Right atrium auricular region (tissue), 2 donors: ENCODE measurements around the gene MUTYH. TPM values are rescaled to one million over a fixed set of nuclear protein-coding genes. Genes with fewer than 3 reads are reported as not detected.
"Not testable (repeated sequence)": the region's sequence is repeated elsewhere in the genome, so short reads cannot be mapped to it uniquely, and the experiment has no call there.

ENCODE experiments used
- DNase-seq: peaks from one replicate; pipeline ENCODE4 v3.0.0-alpha.2; 2019; ENCODE audit warnings: low spot score
- H3K27ac ChIP-seq, 2 donors: fragments of 200-600 bp; sonication (generic); 1 replicate in 1 of 2; 2 replicates in 1 of 2; pipeline ENCODE4 v1.5.1; 2016 to 2019
- H3K27me3 ChIP-seq, 2 donors: fragments of 200-600 bp; sonication (generic); one replicate each; pipeline versions ENCODE4 v1.5.1 to v1.6.0; 2017 to 2019
- H3K36me3 ChIP-seq: fragments of 200-600 bp; sonication (generic); one replicate; pipeline ENCODE4 v1.5.1; 2016
- H3K4me1 ChIP-seq, 2 donors: fragments of 200-600 bp; sonication (generic); one replicate each; pipeline versions ENCODE4 v1.5.1 to v1.6.0; 2017 to 2019
- H3K4me3 ChIP-seq, 2 donors: fragments of 200-600 bp; sonication (generic); 1 replicate in 1 of 2; 2 replicates in 1 of 2; pipeline ENCODE4 v1.5.1; 2017 to 2019; ENCODE audit warnings: mild to moderate bottlenecking in 1 of 2, moderate library complexity in 1 of 2
- H3K9me3 ChIP-seq, 2 donors: fragments of 200-600 bp; sonication (generic); one replicate each; pipeline ENCODE4 v1.5.1; 2019
- total RNA-seq, 2 donors: library from RNA; depleted of rRNA; stranded (reverse); fragments of >200 nt; gene quantifications; one replicate each; pipeline ENCODE4 v1.1.0, GENCODE V29; 2016
- TF ChIP-seq, protein P1 (sequence below), 2 donors: fragments of 200-600 bp; sonication (generic); IDR thresholded peaks; one replicate each; pipeline ENCODE4 v1.5.1; 2019; ENCODE audit warnings: antibody characterized with exemption in 2 of 2

The MUTYH gene
- total RNA-seq, 2 donors from 2014 or later, result 4.2 to 11.1 TPM

GRCh38 chr1:45373573-45373972, 33.3 kb upstream of the MUTYH start:
- no peak overlapping the region for H3K27ac ChIP-seq
- DNase-seq, result no peak
- H3K4me1 ChIP-seq, result peaks cover 0 to 7% of the 10 kb centered on the region in 2 donors
- H3K9me3 ChIP-seq, result no peaks in the 10 kb centered on the region
- H3K36me3 ChIP-seq, result no peaks in the 10 kb centered on the region
- TF ChIP-seq, protein P1, sequence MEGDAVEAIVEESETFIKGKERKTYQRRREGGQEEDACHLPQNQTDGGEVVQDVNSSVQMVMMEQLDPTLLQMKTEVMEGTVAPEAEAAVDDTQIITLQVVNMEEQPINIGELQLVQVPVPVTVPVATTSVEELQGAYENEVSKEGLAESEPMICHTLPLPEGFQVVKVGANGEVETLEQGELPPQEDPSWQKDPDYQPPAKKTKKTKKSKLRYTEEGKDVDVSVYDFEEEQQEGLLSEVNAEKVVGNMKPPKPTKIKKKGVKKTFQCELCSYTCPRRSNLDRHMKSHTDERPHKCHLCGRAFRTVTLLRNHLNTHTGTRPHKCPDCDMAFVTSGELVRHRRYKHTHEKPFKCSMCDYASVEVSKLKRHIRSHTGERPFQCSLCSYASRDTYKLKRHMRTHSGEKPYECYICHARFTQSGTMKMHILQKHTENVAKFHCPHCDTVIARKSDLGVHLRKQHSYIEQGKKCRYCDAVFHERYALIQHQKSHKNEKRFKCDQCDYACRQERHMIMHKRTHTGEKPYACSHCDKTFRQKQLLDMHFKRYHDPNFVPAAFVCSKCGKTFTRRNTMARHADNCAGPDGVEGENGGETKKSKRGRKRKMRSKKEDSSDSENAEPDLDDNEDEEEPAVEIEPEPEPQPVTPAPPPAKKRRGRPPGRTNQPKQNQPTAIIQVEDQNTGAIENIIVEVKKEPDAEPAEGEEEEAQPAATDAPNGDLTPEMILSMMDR (IDR thresholded peaks at IDR 0.05), result no peak
- no peaks in the 10 kb centered on the region for H3K27me3 ChIP-seq
- H3K4me3 ChIP-seq, result no peak overlapping the region

DNA sequence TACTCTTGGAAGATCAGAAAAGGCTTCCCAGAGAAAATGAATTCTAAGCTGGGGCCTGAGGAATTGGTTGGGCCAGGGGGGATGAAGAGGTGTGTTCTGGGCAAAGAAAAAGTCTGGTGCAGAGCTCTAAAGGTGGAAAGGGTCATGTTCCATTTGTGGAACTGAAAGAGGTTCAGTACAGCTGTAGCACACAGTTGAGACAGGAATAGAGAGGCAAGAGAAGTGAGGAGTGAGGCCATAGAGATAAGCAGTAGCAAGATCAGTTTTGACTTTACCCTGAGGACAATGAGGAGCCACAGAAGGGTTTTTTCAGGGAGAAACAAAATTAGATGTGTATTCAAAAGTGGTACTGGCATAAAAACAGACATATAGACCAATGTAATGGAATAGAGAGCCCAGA, 30.3 kb upstream of the MUTYH start:
- TF ChIP-seq, protein P1 (IDR thresholded peaks at IDR 0.05), result no peak
- Histone ChIP-seq H3K27ac (no peak overlapping the region), H3K4me3 (no peak overlapping the region), H3K9me3 (no peaks in the 10 kb centered on the region), H3K36me3 (no peaks in the 10 kb centered on the region), H3K4me1 (peaks cover 0 to 4% of the 10 kb centered on the region in 2 donors), H3K27me3 (no peaks in the 10 kb centered on the region)
- DNase-seq, result no peak

DNA sequence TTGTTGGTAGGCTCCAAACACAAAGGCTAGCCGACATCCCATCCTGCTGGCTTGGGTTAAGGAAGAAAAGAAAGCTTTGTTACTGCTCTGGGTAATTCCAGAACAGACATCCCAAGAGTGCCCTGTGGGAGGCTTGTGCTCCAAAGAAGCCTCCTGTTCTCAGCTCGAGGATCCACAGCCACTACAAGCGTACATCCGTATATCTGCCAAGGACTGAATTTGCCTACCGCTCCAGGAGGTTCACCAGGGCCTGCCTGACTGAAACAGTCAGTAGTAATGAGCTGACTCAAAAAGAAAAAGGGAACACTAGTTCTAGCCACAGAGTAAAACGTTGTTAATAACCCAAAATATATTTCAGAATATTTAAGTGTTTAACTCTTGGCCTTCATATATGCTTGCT, 24.8 kb upstream of the MUTYH start:
- H3K27ac ChIP-seq, result no peak overlapping the region
- TF ChIP-seq, protein P1 (IDR thresholded peaks at IDR 0.05), result no peak

DNA sequence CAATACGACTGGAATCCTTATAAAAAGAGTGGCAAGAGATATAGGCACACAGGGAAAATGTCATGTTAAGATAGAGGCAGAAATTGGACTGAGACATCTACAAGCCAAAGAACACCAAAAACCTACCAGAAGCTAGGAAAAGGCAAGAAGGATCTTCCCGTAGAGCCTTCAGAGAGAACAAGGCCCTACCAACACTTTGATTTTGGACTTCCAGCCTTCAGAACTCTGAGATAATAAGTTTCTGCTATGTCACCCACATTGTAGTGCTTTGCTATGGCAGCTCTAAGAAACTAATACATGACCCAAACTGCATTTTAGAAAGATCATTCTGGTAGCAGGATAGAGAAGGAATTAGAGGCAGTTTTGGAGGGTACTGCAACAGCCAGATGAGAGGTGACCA, 24.1 kb upstream of the MUTYH start:
- H3K36me3 ChIP-seq, result no peaks in the 10 kb centered on the region
- DNase-seq, result no peak
- H3K4me3 ChIP-seq, result no peak overlapping the region
- TF ChIP-seq, protein P1 (IDR thresholded peaks at IDR 0.05), result no peak
- no peak overlapping the region for H3K27ac ChIP-seq
- H3K27me3 ChIP-seq, result no peaks in the 10 kb centered on the region
- no peaks in the 10 kb centered on the region for H3K9me3 ChIP-seq
- H3K4me1 ChIP-seq, result peaks cover 0 to 17% of the 10 kb centered on the region in 2 donors

More for the DNA sequence above, 24.8 kb upstream of the MUTYH start:
- Histone ChIP-seq H3K36me3 (no peaks in the 10 kb centered on the region), H3K9me3 (no peaks in the 10 kb centered on the region), H3K4me3 (no peak overlapping the region), H3K4me1 (peaks cover 0 to 15% of the 10 kb centered on the region in 2 donors), H3K27me3 (no peaks in the 10 kb centered on the region)
- no peak for DNase-seq

- peaks cover 0 to 17% of the 10 kb centered on the region in 2 donors for H3K4me1 ChIP-seq
- H3K27ac ChIP-seq, result peak overlapping the region; percentile 63 to 82
- DNase-seq, result peak; percentile 78
- H3K36me3 ChIP-seq, H3K9me3 ChIP-seq, H3K27me3 ChIP-seq: not testable (repeated sequence)
- TF ChIP-seq, protein P1 (IDR thresholded peaks at IDR 0.05), result peak in 1 of 2 donors; percentile 16
- H3K4me3 ChIP-seq, result peak overlapping the region in 1 of 2 donors; percentile 27
These were observed 20.7 kb upstream of the MUTYH start for GRCh38 chr1:45360981-45361380.

DNA sequence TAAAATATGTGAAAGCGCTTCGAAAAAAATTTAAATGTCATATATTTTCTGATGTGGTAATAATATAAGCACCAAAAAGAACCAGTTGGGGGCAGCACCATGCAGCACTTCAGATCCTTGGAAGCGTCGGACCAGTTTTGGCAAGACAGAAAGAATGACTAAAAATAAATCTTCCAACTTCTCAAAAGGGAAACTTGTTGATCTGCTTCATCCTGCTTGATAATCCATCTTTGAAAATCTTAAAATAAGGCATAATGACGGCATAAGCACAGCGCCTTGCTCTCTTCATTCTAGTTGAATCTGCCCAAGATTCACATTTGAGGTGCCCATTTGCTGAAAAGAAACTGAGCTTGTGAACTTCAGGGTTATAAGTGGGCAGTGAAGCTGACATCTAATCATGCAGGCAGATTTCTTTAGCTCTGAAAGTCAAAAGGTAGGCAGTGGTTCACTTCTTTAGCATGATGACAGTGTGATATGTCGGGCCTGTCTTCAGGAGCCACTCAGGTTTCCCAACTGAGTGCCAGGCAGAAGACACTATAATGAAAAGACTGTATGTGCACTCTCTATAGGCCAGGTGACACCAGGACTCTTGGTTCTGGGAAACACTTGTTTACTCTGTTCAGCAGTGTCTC, 19.8 kb upstream of the MUTYH start:
- H3K4me3 ChIP-seq, result peak overlapping the region in 1 of 2 donors; percentile 17

More for the DNA sequence above, 19.8 kb upstream of the MUTYH start:
- peaks cover 0 to 17% of the 10 kb centered on the region in 2 donors for H3K4me1 ChIP-seq
- H3K27me3 ChIP-seq, result no peaks in the 10 kb centered on the region
- H3K27ac ChIP-seq, result peak overlapping the region; percentile 63 to 82
- H3K36me3 ChIP-seq, result no peaks in the 10 kb centered on the region
- TF ChIP-seq, protein P1 (IDR thresholded peaks at IDR 0.05), result peak; percentile 44 to 79
- H3K9me3 ChIP-seq, result no peaks in the 10 kb centered on the region
- peak; percentile 83 for DNase-seq
